HG03439 (cell line): ENCODE measurements around the gene OVOL1.
"Not testable (repeated sequence)": the region's sequence is repeated elsewhere in the genome, so short reads cannot be mapped to it uniquely, and the experiment has no call there.

Experiments
- ATAC-seq: cut with Tn5 transposase; IDR thresholded peaks from one replicate; pipeline ENCODE4 v1.9.1; 2021; ENCODE audit warnings: mild to moderate bottlenecking, moderate library complexity; ENCODE audit not compliant: unreplicated experiment

OVOL1 gene

DNA sequence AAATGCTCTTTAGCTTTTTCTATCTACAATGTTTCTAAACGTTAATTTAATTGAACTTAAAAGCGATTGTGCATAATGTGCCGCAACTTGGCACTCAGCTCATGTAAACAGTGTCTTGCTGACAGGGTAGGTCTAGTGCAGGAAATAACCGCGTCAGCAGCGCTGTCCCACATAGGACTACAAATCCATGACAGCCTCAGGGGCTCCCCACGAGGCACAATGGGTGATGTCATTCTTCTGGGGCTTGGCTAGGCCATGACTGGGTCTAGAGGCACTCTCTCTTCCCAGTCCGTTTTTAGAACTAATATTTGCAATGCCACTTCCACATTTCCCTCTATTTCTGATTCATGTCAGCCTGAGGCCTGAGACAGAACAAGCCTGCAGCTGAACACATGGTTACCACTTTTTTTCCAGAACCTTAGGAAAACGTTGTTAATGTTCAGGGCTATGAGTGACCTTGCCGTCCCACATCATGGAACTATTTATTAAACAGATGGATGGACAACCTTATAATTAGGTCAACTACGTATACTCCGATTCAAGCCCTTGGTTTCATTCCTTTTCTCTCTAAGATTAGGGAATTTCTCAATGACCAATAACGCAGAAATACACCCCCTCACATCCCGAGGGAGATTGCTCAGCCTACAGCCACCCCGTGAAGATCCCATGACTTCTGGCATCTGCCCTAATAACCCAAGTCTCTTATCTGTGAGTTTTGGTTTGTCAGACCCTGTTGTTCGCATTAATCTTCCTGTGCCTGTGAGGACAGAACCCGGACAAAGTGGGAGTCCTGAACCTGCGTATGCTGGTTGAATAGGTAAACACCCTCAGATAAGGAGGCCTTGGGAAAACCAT is 27.5 kb downstream of the OVOL1 start:
- ATAC-seq = no peak

DNA sequence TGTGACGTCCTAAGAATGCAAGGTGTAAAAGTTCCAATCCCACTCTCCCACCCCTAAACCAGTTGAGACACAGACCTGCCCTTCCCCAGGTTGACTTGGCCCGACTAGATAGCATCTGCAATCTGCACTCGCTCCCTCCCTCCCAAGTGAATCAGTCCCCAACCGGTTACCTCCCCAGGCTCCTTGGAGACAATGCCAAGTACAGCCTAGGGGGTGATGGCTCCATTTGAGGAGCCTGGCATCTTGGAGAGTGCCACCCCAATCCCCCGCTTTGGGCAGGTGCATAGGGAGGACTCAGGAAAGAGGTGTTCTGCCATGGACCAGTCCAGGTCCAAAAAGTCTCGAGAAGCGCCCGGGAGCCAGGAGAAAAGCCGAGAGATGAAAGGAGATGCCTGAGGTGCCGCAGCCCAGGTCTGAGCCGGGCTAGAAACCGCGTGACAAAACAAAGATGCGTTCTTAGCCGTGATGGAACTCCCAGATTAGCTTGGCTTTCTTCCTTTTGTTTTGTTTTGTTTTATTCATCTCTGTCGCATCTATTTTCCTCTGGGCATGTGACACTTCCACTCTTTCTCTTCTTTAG is 28.2 kb downstream of the OVOL1 start:
- no peak for ATAC-seq

DNA sequence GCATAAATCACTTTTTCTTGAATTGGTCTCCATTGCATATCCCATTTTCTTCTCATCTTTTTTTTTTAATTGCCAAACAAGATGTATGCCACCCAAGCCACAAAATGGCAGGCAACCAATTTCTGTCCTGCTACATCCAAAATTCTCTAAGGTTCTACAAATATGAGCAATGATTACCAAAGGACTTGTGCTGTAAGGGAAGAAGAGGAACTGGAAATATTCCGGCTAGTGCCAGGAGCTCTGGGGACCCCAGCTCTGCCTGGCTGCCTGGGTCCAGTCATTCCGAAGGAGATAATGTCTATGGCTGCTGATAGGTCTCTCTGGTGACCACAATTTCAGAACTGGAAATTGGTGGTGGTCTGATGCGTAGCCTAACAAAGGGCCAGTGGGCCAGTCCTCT is 29.8 kb downstream of the OVOL1 start:
- ATAC-seq = no peak

DNA sequence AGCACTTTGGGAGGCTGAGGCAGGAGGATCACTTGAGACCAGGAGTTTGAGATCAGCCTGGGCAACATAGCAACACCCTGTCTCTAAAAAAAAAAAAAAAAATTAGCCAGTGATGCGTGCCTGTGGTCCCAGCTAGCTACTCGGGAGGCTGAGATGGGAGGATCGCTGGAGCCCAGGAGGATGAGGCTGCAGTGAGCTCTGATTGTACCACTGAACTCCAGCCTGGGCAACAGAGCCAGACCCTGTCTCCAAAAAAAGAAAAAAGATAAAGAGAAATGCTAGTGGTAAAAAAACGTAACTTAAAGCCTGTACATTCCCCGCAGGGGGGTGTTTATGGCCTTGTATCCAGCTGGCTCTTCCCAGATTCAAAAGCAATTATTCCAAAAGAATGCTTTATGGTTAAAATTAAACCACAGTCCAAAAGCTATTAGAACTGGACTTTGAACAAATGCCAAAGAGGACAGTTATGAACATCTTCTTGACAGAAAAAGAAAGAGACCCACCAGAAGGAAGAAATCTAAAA is 30.5 kb downstream of the OVOL1 start:
- no peak for ATAC-seq

DNA sequence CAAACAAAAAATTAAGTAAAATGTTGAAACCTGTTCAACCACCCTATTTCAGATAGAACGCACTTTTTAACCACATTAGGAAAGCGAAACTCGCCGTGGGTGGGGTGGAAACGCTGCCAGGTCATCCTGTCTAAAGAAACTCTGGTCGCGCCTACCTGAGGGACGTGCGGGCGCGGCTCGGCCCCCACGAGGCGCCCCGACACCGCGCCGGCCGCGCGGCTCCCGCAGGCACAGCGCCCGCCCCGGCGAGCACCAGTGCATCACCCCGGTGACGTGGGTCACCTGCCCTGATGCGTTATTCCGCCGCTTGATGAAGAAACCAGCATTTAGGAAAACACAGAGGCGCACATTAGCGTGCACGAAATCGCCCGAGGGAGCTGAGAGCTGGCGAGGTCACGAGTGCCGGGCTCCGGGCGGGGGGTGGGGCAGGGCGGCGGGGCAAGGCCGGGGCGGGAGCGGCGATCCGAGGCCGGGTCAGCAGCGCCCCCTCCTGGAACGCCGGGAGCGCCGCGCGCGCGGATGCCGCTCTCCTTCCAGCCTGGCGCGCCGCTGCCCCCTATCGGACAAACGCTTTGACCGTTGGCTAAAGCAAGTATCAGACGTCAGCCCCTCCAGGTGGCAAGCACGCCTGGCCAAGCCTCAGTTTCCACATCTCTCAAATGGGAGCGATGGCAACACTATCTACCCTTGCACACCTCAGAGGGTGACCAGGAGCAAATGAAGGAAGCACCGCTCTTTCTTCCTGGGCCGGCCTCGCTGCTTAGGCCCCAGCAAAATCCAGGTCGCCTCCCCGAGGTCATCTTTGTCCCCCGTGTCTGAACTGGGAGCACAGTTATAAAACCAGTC is 31.2 kb downstream of the OVOL1 start:
- ATAC-seq = peak; percentile 79

DNA sequence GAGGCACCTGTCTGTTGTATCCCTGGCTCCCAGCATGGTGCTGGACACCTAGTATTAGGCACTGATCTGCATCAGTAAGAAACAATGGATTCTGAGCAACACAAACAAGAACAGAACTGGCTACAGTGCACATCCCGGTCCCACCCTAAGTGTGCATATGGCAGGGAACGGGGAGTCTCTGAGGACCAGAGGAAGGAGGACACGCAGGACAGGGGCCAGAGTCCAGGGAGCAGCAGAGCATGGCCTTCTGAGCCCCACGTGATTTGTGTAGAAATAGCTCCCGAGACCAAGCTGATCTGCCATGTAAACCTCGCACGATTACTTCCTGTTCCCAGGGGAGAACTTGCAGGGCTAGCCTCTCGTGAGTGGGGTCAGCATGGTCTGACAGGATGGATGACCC is 34.2 kb downstream of the OVOL1 start:
- no peak for ATAC-seq

DNA sequence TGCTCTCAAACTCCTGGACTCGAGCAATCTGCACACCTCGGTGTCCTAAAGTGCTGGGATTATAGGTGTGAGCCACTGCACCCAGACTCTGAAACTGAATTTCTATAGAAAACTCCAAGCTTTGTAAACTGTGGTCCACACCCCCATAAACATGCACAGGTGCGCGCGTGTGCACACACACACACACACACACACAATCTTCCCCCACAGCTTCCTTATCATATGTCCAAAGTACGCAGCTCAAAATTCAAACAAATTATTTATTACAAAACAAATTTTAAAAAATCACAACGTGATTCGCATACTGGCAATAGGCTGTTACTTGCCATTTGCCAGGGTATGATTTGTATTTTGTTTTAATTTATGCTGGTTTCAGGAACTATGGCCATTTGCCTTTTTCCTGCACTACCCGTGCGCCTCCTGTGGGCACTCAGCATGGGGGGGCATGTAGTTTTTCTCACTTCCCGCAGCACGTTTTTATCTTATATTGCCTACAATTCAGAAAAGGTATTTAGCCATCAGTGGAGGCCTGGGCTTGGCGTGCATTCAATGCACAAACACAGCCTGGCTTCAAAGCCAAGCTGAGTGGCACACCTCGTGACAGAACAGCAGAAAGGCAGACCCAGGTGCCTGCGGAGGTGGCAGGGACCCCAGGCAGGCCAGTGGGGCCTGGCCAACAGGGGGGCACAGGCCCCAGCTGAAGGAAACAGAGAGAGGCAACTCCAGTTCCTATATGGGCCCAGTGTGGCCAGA is 36.1 kb downstream of the OVOL1 start:
- no peak for ATAC-seq

DNA sequence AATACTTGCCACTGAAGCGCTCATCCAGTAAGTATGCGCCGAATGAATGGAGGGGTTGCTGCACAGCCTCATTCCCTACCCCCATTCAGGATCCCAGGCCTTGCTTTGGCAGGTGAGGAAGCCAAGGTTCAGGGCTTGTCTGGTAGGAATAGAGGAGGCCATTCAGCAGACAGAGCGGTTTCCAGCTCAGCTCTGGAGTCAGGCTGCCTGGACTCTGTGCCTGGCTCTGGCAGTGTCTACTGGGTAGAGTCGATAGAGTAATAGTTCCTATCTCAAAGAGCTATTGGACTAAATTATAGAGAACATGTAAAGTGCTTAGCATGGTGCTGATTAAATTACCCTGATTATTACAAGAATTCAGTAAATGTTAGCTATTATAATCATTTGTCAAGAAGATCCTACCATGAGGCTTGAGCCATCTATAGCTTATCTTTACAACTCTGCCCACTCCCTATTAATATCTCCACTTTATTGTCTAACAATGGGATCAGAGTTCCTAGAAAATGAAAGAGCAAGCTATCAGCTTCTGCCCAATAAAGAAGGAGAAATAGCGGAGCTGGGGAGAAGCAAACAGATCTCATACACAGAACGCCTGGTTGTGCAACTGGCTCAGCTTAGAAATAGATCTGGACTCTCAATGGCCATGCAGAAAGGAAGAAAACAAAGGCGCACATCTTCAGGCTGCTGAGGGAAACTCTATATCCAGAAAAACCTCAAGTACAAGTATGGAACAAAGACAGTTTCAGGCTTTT is 40.3 kb downstream of the OVOL1 start:
- no peak for ATAC-seq

DNA sequence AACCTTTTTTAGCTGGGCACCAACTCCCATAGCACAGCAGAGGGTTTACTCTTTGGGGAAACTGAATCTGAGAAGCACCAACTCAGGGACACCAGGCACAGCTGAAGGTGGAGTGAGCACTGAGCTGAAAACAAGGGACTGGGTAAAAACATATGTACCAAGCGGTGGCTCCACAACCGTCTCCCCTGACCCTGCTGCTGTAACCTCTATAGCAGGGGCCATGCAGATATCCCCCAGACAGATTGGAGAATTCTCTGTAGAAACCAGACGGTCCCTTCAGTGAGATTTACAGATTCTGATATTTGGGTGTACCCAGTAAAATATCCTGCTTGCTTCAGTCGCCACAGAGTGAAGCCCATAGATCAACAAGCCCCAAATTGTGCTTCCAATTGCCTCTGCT is 42.6 kb downstream of the OVOL1 start:
- ATAC-seq = no peak

DNA sequence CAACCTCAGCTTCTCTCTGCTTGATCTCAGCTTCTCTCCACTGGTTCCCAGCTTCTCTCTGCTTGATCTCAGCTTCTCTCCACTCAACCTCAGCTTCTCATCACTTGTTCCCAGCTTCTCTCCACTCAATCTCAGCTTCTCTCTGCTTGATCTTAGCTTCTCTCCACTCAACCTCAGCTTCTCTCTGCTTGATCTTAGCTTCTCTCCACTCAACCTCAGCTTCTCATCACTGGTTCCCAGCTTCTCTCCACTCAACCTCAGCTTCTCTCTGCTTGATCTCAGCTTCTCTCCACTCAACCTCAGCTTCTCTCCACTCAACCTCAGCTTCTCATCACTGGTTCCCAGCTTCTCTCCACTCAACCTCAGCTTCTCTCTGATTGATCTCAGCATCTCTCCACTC is 45.4 kb downstream of the OVOL1 start:
- ATAC-seq = not testable (repeated sequence)

DNA sequence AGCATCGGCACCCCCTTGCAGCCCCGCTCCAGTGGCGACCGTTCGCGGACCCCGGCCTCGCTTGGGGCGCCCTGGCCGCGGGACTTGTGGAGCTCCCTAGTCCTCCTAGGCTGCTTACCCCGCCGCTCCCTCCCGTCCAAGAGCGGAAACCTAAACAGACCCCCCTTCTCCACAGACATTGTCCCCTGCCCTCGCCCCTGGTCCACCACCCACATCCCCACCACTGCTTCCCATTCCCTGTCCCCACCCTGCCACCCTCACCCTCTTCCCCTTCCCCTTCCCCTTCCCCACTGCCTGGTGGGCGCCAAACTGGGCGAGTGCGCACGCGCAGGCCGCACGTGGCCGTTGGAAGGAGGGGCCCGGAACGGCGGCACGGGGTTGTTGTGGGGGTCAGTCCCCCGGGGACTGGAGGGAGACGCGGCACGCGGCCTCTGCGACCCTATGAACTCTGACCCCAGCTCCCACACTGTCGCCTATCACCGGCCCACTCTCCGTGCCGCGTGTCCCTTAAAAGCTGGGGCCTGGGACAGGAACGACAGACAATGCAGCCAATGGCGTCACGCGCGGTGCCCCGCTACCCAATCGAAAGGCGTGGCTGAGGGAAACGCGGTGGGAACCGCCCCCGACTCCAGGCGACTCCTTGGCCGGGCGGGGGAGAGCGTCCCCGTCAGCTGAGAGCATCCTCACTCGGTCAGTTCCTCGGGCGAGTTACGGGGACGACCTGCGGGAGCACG is 46.6 kb downstream of the OVOL1 start, which contains the start of gene SNX32:
SNX32 (plus strand) TSS at position 667 of the 734 bp plus-strand sequence. CDS start 103 bp downstream, outside the sequence.
- ATAC-seq = peak; percentile 93

DNA sequence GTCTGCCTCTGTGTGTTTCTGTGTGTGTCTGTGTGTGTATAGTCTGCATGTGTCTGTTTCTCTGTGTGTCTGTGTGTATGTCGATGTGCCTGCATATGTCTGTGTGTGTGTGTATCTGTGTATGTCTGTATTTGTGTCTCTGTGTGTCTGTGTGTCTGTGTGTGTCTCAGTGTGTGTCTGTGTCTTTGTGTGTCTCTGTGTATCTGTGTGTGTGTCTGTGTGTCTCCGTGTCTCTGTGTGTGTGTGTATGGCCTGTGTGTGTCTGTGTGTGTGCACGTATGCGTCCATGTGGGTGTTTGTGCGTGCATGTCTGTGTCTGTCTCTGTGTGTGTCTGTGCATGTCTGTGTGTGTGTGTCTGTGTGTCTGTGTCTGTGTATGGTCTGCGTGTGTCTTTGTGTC is 47.3 kb downstream of the OVOL1 start:
- ATAC-seq = no peak

DNA sequence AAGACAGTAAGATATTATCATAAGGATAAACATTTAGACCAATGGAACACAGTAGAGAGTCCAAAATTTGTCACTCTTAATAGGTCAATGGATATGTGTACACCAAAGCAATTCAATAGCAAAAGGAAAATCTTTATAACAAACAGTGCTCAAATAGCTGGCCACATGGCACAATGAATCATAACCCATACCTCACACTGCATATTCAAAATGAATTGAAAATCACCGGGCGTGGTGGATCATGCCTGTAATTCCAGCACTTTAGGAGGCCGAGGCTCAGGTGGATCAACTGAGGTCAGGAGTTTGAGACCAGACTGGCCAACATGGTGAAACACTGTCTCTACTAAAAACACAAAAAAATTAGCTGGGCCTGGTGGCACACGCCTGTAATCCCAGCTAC is 55.3 kb downstream of the OVOL1 start:
- no peak for ATAC-seq

DNA sequence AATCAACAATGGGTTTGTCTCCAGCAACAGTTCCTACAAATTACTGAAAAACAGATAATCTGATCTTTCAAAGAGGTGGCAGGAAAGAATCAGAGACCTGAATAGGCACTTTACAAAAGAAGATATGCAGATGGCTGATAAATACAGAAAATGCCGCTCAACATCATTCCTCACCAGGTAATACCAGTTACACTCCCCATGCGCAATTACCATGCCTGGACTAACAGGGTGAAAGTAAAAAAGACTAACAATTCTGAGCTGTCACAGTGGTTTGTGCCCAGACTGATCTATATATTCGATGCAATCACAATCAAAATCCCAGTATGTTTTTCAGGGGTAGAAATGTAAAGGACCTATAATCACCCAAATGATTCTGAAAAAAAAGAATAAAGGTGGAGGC is 56.9 kb downstream of the OVOL1 start:
- no peak for ATAC-seq

DNA sequence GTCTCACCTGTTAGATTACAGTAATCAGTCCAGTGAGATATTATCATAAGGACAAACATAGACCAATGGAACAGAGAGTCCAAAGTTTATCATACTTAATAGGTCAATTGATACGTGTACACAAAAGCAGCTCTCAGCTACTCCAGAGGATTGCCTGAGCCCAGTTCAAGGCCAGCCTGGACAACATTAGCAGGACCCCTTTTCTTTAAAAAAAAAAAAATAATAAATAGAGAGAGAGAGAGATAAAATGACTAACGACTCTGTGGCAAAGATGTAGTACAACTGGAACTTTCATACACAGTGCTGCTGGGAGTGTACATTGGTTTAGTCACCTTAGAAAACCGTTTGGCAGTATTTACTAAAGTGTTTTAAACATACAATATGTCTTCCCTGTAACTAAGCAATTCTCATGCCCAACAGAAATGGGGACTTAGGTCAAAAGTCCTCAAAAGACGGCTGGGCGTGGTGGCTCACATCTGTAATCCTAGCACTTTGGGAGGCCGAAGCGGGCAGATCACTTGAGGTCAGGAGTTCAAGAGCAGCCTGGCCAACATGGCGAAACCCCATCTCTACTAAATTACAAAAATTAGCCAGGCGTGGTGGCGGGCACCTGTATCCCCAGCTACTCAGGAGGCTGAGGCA is 57.5 kb downstream of the OVOL1 start:
- no peak for ATAC-seq
